B cell (primary cell): Measurements from ENCODE around the gene TATDN2. TPM values are rescaled to one million over a fixed set of nuclear protein-coding genes. Genes with fewer than 3 reads are reported as not detected.

Experiments
- ATAC-seq: fragments of 200-7000 bp; cut with Tn5 transposase; one replicate; pipeline ENCODE4 v1.10.0; 2021; ENCODE audit warnings: low read depth, mild to moderate bottlenecking, moderate number of reproducible peaks, moderate library complexity
- CTCF ChIA-PET: fragments of 350-600 bp; sonication (Branson Sonifier 250); formaldehyde crosslinking; loops from one replicate; lab custom pipeline; 2021; ENCODE audit warnings: antibody characterized with exemption, inconsistent platforms; lab: Charles Lee
- POLR2A ChIA-PET: fragments of 350-600 bp; sonication (Branson Sonifier 250); formaldehyde crosslinking; loops from one replicate; lab custom pipeline; 2021; ENCODE audit warnings: antibody characterized with exemption; lab: Charles Lee
- DNase-seq: peaks from one replicate; pipeline ENCODE4 v3.0.0; 2013
- H2AFZ ChIP-seq: 2 replicates; pipeline ENCODE4 v1.6.1; 2012; ENCODE audit warnings: mild to moderate bottlenecking, low read depth, low read length; ENCODE audit not compliant: insufficient read depth, poor library complexity, severe bottlenecking
- H3K27ac ChIP-seq, 2 donors: 1 replicate in 1 of 2; 2 replicates in 1 of 2; pipeline ENCODE4 v1.5.1; 2012 to 2013; ENCODE audit warnings: low read length in 2 of 2, mild to moderate bottlenecking in 2 of 2, moderate library complexity in 1 of 2
- H3K27me3 ChIP-seq, 4 experiments: fragments of 200-600 bp in 1 of 4; sonication (generic) in 1 of 4; replicated peaks in 1 of 4; 1 replicate in 2 of 4; 2 replicates in 2 of 4; pipeline versions ENCODE4 v1.6.1 to v1.7.0; 2013 to 2016; ENCODE audit warnings: low read length in 3 of 4, mild to moderate bottlenecking in 2 of 4, mixed read lengths in 1 of 4, moderate library complexity in 1 of 4; ENCODE audit not compliant: insufficient read depth in 4 of 4, control insufficient read depth in 3 of 4; ENCODE audit errors: control extremely low read depth in 1 of 4
- H3K36me3 ChIP-seq, 2 experiments: replicated peaks in 1 of 2; 1 replicate in 1 of 2; 2 replicates in 1 of 2; pipeline versions ENCODE4 v1.6.1 to v1.7.1; 2013; ENCODE audit warnings: low read length in 1 of 2; ENCODE audit not compliant: insufficient read depth in 2 of 2, control insufficient read depth in 1 of 2; ENCODE audit errors: control extremely low read depth in 1 of 2, extremely low read depth in 1 of 2
- H3K4me1 ChIP-seq, 2 donors: fragments of 200-600 bp in 1 of 2; sonication (generic) in 1 of 2; 1 replicate in 1 of 2; 2 replicates in 1 of 2; pipeline versions ENCODE4 v1.5.1 to v1.6.1; 2013 to 2017; ENCODE audit warnings: low read length in 2 of 2; ENCODE audit not compliant: control insufficient read depth in 2 of 2, insufficient read depth in 2 of 2
- H3K4me2 ChIP-seq: replicated peaks from 2 replicates; pipeline ENCODE3; 2012; ENCODE audit warnings: mild to moderate bottlenecking, low read depth, low read length; ENCODE audit not compliant: poor library complexity, severe bottlenecking
- H3K4me3 ChIP-seq, 5 experiments: fragments of 200-600 bp in 1 of 5; sonication (generic) in 1 of 5; 1 replicate in 3 of 5; 2 replicates in 2 of 5; pipeline versions ENCODE4 v1.5.1 to v1.7.0; 2011 to 2016; ENCODE audit warnings: low read length in 4 of 5, mild to moderate bottlenecking in 4 of 5, low read depth in 2 of 5, control low read depth in 1 of 5, moderate library complexity in 1 of 5; ENCODE audit not compliant: insufficient read depth in 1 of 5; ENCODE audit errors: control extremely low read depth in 1 of 5, extremely low read depth in 1 of 5
- H3K79me2 ChIP-seq: fragments of 200-600 bp; sonication (generic); one replicate; pipeline ENCODE4 v1.6.0; 2016; ENCODE audit warnings: low read length; ENCODE audit not compliant: control insufficient read depth, insufficient read depth
- H3K9ac ChIP-seq: fragments of 200-600 bp; sonication (generic); 2 replicates; pipeline ENCODE4 v1.6.1; 2017; ENCODE audit warnings: mild to moderate bottlenecking, low read length, moderate library complexity
- H3K9me3 ChIP-seq, 3 donors: one replicate each; pipeline versions ENCODE4 v1.6.1 to v1.7.1; 2013; ENCODE audit warnings: low read length in 2 of 3; ENCODE audit not compliant: control insufficient read depth in 2 of 3, insufficient read depth in 1 of 3; ENCODE audit errors: control extremely low read depth in 1 of 3
- H4K20me1 ChIP-seq: 2 replicates; pipeline ENCODE4 v1.6.0; 2012; ENCODE audit warnings: mild to moderate bottlenecking, low read length; ENCODE audit not compliant: insufficient read depth, control insufficient read depth, poor library complexity, severe bottlenecking
- H3K27ac Mint-ChIP-seq: one replicate; pipeline ENCODE4 v1.8.0; 2021; ENCODE audit warnings: mixed read lengths
- H3K27me3 Mint-ChIP-seq: one replicate; pipeline ENCODE4 v1.8.0; 2021; ENCODE audit warnings: mixed read lengths
- H3K4me1 Mint-ChIP-seq: one replicate; pipeline ENCODE4 v1.8.0; 2021; ENCODE audit warnings: mixed read lengths
- H3K4me3 Mint-ChIP-seq: one replicate; pipeline ENCODE4 v1.8.0; 2021; ENCODE audit warnings: mixed read lengths
- H3K9me3 Mint-ChIP-seq: one replicate; pipeline ENCODE4 v1.8.0; 2022; ENCODE audit warnings: mixed read lengths; ENCODE audit not compliant: insufficient read depth
- EZH2 ChIP-seq: IDR thresholded peaks from 2 replicates; pipeline ENCODE4 v1.6.1; 2012; ENCODE audit warnings: borderline replicate concordance, low read depth, mild to moderate bottlenecking, moderate library complexity, low read length; ENCODE audit not compliant: insufficient read depth, poor library complexity, severe bottlenecking
- WGBS: methylation state at CpG from one replicate; pipeline ENCODE4 v1.1.5; 2013; ENCODE audit warnings: missing lambda C conversion rate; ENCODE audit not compliant: insufficient coverage; 5-methylcytosine and 5-hydroxymethylcytosine counted together
- intact Hi-C: fragments of 100-400 bp; cut with micrococcal nuclease; formaldehyde crosslinking; loops from one replicate; pipeline ENCODE4 v1.10.0; 2022
- polyA plus RNA-seq: library from polyadenylated mRNA; depleted of rRNA; stranded (reverse); fragments of >200 nt; gene quantifications from 2 replicates; pipeline ENCODE4 v1.2.3, GENCODE V29; 2012
- total RNA-seq, 2 donors: library from RNA; stranded (reverse); fragments of 120-200 nt in 1 of 2; gene quantifications; 1 replicate in 1 of 2; 2 replicates in 1 of 2; pipeline versions ENCODE4 v1.2.3 to v1.2.4, GENCODE V29; 2013 to 2022
- TF ChIP-seq, protein P1 (sequence below): fragments of 200-600 bp; IDR thresholded peaks from one replicate; pipeline ENCODE4 v1.8.0; 2022; ENCODE audit warnings: antibody characterized with exemption, mild to moderate bottlenecking

TATDN2 gene
- total and polyA plus RNA-seq, 2 donors (not counting 1 experiment from before 2014, with no cell fraction given) = 24.7 to 62.9 TPM

DNA sequence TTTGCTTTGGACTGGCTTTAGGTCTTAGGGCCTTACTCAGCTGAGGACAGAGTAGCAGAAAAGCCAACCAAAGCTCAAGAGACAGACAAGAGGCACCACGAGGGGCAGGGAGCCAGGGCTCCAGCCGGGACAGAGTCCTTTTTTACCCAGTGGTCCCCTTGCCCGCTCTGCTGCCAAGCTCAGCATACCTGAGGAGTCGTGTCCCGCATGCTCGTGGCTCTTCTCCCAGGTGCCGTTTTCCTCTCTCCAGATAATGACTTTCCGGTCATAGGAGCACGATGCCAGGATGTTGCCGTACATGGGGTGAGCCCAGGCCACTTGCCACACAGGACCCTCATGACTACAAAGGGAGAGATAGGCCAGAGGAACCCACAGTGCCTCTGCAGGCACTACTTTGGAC is 64.1 kb downstream of the TATDN2 start:
- H3K27me3 ChIP-seq = no peaks in the 10 kb centered on the region
- H3K36me3 ChIP-seq = peaks cover 3 to 84% of the 10 kb centered on the region in 2 experiments
- no peak for DNase-seq
- ChIA-PET POLR2A (no interaction called here), CTCF (no interaction called here)
- ATAC-seq = no peak
- no peaks in the 10 kb centered on the region for H3K9me3 Mint-ChIP-seq
- no peaks in the 10 kb centered on the region for H3K4me1 ChIP-seq
- no peak overlapping the region for H3K9ac ChIP-seq
- no peaks in the 10 kb centered on the region for H3K9me3 ChIP-seq
- no peak overlapping the region for H3K27ac ChIP-seq
- peaks cover 2% of the 10 kb centered on the region for H3K4me1 Mint-ChIP-seq
- intact Hi-C loops = no loop called here
- H3K27me3 Mint-ChIP-seq = no peaks in the 10 kb centered on the region
- 98% methylated on average over 10 of the region's 10 CpGs for WGBS
- H3K79me2 ChIP-seq = peaks cover 5% of the 10 kb centered on the region
- H4K20me1 ChIP-seq = peaks cover 4% of the 10 kb centered on the region
- H3K27ac Mint-ChIP-seq = no peak overlapping the region
- no peak overlapping the region for H3K4me3 Mint-ChIP-seq
- H2AFZ ChIP-seq = no peak overlapping the region
- no peak for TF ChIP-seq EZH2
- TF ChIP-seq, protein P1, sequence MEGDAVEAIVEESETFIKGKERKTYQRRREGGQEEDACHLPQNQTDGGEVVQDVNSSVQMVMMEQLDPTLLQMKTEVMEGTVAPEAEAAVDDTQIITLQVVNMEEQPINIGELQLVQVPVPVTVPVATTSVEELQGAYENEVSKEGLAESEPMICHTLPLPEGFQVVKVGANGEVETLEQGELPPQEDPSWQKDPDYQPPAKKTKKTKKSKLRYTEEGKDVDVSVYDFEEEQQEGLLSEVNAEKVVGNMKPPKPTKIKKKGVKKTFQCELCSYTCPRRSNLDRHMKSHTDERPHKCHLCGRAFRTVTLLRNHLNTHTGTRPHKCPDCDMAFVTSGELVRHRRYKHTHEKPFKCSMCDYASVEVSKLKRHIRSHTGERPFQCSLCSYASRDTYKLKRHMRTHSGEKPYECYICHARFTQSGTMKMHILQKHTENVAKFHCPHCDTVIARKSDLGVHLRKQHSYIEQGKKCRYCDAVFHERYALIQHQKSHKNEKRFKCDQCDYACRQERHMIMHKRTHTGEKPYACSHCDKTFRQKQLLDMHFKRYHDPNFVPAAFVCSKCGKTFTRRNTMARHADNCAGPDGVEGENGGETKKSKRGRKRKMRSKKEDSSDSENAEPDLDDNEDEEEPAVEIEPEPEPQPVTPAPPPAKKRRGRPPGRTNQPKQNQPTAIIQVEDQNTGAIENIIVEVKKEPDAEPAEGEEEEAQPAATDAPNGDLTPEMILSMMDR = no peak
- H3K4me3 ChIP-seq = no peak overlapping the region
- no peak overlapping the region for H3K4me2 ChIP-seq

GRCh38 chr3:10312861-10313260 is 64.6 kb downstream of the TATDN2 start:
- intact Hi-C loops = no loop called here
- Mint-ChIP-seq H3K4me3 (no peak overlapping the region), H3K9me3 (no peaks in the 10 kb centered on the region), H3K4me1 (peaks cover 2% of the 10 kb centered on the region), H3K27me3 (no peaks in the 10 kb centered on the region), H3K27ac (no peak overlapping the region)
- ChIA-PET CTCF (interaction anchor here (0.7 kb wide), 1 partner anchor 8 kb away, joined by 3 read pairs; the partner anchor contains the start of gene SEC13), POLR2A (interaction anchor here (0.6 kb wide), 1 partner anchor 51 kb away, joined by 3 read pairs; no protein-coding TSS in a partner anchor)
- ATAC-seq = no peak
- H3K4me1 ChIP-seq = no peaks in the 10 kb centered on the region
- TF ChIP-seq EZH2 = no peak
- H3K4me2 ChIP-seq = no peak overlapping the region
- H2AFZ ChIP-seq = no peak overlapping the region
- H3K9me3 ChIP-seq = no peaks in the 10 kb centered on the region
- no peak overlapping the region for H3K27ac ChIP-seq
- DNase-seq = no peak
- no peak overlapping the region for H3K4me3 ChIP-seq
- peaks cover 4% of the 10 kb centered on the region for H4K20me1 ChIP-seq
- WGBS = 100% methylated on average over 1 of the region's 3 CpGs
- H3K79me2 ChIP-seq = peaks cover 5% of the 10 kb centered on the region
- no peak overlapping the region for H3K9ac ChIP-seq
- no peaks in the 10 kb centered on the region for H3K27me3 ChIP-seq
- H3K36me3 ChIP-seq = peaks cover 3 to 85% of the 10 kb centered on the region in 2 experiments
